ENCODE results near the gene NRN1L. TPM values are rescaled to one million over a fixed set of nuclear protein-coding genes. Genes with fewer than 3 reads are reported as not detected.
"Not testable (repeated sequence)": the region's sequence is repeated elsewhere in the genome, so short reads cannot be mapped to it uniquely, and the experiment has no call there.

NRN1L gene
- total RNA-seq, 1 donor from 2014 or later, result not detected

DNA sequence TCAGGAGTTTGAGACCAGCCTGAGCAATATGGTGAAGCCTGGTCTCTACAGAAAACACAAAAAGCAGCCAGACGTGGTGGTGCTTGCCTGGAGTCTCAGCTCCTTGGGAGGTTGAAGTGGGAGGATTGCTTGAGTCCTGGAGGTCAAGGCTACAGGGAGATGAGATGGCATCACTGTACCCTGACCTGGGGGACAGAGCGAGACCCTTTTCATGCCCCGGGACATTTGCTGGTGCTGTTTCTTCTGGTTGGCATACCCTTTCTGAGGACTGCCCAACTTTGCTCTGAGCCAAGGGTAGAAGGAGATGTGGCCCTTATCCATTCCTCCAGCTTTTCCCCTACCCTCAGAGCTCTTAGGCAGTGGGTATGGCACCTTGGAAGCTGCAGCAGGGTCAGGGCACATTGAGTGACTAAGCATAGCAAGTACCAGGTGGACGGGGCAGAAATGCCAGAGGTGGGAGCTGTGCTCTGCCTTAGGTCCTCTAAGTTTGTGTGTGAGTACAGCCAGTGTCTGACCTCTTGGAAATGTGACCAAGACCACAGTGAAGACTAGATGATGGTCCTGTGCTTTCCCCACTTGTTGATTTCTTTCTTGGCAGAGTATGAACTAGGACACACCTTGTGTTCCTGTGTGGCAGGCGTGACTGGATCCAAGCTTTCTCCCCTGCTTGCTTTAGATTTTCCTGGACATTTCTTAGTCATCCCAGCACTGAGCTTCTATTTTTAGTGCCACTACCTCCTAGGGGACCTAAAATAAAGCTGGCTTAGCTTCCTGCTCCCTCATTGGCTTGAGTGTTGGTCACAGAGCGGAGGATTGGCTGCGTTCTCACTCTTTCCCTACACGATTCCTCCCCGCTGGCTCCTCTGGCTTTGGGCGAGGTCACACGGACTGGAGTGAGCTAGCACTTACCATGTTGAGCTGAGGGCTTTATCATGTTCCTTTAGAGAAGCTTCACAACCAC, 21.8 kb upstream of the NRN1L start:
- Mint-ChIP-seq H3K27ac (ENCODE audit: unreplicated experiment) (peak overlapping the region; percentile 27), H3K9me3 (no peaks in the 10 kb centered on the region), H3K4me3 (no peak overlapping the region), H3K27me3 (ENCODE audit: low read depth) (no peaks in the 10 kb centered on the region), H3K36me3 (ENCODE audit: low read depth) (peaks cover 9% of the 10 kb centered on the region), H3K4me1 (peaks cover 20% of the 10 kb centered on the region)
- no peak for DNase-seq (ENCODE audit: low read depth, low spot score)
- TF ChIP-seq, protein P1, sequence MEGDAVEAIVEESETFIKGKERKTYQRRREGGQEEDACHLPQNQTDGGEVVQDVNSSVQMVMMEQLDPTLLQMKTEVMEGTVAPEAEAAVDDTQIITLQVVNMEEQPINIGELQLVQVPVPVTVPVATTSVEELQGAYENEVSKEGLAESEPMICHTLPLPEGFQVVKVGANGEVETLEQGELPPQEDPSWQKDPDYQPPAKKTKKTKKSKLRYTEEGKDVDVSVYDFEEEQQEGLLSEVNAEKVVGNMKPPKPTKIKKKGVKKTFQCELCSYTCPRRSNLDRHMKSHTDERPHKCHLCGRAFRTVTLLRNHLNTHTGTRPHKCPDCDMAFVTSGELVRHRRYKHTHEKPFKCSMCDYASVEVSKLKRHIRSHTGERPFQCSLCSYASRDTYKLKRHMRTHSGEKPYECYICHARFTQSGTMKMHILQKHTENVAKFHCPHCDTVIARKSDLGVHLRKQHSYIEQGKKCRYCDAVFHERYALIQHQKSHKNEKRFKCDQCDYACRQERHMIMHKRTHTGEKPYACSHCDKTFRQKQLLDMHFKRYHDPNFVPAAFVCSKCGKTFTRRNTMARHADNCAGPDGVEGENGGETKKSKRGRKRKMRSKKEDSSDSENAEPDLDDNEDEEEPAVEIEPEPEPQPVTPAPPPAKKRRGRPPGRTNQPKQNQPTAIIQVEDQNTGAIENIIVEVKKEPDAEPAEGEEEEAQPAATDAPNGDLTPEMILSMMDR (conservative IDR thresholded peaks at IDR 0.05), result no peak

DNA sequence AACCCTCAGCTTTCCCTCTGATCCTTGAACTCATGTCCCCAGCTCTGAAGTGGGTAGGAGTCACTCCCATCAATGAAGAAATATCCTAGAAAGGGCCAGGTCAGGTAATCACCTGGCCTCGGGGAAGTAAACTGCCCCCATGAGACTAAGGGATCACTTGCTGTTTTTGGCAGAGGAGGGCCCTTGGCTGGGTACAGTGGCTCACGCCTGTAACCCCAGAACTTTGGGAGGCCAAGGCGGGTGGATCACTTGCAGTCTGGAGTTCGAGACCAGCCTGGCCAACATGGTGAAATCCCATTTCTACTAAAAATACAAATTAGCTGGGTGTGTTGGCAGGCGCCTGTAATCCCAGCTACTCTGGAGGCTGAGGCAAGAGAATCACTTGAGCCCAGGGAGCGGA, 20.6 kb upstream of the NRN1L start:
- H3K9me3 Mint-ChIP-seq, result not testable (repeated sequence)

DNA sequence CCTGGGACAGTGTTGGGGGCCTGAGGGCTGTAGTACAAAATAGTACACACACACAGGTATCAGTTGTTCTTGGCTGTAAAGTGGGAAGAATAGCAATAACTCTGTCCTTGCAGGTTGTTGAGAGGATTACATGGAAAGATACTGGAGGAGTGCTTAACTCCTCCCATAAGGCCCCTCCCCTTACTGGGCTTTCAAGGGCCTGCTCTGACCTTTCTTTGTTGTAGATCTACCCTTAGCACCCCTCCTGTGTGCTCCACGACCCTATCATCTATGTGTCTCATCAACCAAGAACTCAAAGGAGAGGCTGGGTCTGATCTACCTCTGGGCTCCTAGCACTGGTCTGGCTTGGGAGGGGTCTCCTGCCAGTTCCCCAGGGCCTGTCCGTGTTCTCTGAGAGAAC, 20.1 kb upstream of the NRN1L start:
- Mint-ChIP-seq H3K27ac (ENCODE audit: unreplicated experiment) (peak overlapping the region; percentile 58), H3K4me3 (no peak overlapping the region), H3K27me3 (ENCODE audit: low read depth) (no peaks in the 10 kb centered on the region), H3K9me3 (no peaks in the 10 kb centered on the region), H3K4me1 (peaks cover 16% of the 10 kb centered on the region), H3K36me3 (ENCODE audit: low read depth) (peaks cover 9% of the 10 kb centered on the region)
- no peak for DNase-seq (ENCODE audit: low read depth, low spot score)
- TF ChIP-seq, protein P1 (conservative IDR thresholded peaks at IDR 0.05), result no peak

More for the DNA sequence above, 20.6 kb upstream of the NRN1L start:
- H3K27me3 Mint-ChIP-seq (ENCODE audit: low read depth); H3K36me3 Mint-ChIP-seq (ENCODE audit: low read depth); H3K27ac Mint-ChIP-seq (ENCODE audit: unreplicated experiment); DNase-seq (ENCODE audit: low read depth, low spot score); H3K4me3 Mint-ChIP-seq: not testable (repeated sequence)
- H3K4me1 Mint-ChIP-seq, result peaks cover 16% of the 10 kb centered on the region

DNA sequence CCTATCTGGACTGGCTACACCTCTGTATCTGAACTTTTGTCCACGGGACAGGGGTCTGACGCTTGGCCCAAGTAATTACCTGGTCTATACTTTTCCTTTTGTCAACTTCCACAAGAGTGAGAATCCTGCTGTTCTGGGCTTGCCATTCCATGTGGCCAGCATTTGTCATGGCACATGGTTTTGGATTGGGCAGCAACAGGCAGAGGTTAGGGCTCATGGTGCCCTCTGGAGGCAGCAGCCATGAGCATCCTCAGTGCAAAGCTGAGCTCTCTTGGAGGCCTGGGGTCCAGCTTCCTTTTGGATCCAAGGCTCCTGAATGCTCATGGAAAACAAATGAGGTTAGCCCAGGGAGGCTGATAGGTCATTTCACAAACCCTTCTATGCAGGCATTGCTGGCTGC, 19.4 kb upstream of the NRN1L start:
- Mint-ChIP-seq H3K4me3 (peak overlapping the region; percentile 41), H3K27me3 (ENCODE audit: low read depth) (no peaks in the 10 kb centered on the region), H3K36me3 (ENCODE audit: low read depth) (peaks cover 9% of the 10 kb centered on the region), H3K4me1 (peaks cover 15% of the 10 kb centered on the region), H3K27ac (ENCODE audit: unreplicated experiment) (no peak overlapping the region), H3K9me3 (no peaks in the 10 kb centered on the region)
- no peak for DNase-seq (ENCODE audit: low read depth, low spot score)
- TF ChIP-seq, protein P1 (conservative IDR thresholded peaks at IDR 0.05), result peak; percentile 35

DNA sequence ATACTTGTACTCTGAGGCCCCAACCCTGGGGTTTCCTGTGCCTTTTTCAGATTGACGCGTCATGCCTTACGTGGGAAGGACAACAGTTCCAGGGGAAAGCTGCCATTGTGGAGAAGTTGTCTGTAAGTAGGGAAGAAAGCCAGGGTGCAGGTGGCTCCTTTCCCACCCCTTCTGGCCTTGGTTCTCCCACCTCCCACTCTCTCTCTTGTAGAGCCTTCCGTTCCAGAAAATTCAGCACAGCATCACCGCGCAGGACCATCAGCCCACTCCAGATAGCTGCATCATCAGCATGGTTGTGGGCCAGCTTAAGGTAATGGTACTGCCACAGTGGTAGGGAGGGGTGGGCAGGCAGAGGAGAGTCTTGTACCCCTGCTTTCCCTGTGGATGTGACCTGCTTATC, 16.4 kb upstream of the NRN1L start:
- DNase-seq (ENCODE audit: low read depth, low spot score), result no peak
- Mint-ChIP-seq H3K27ac (ENCODE audit: unreplicated experiment) (peak overlapping the region; percentile 87), H3K27me3 (ENCODE audit: low read depth) (no peaks in the 10 kb centered on the region), H3K9me3 (no peaks in the 10 kb centered on the region), H3K36me3 (ENCODE audit: low read depth) (peaks cover 9% of the 10 kb centered on the region), H3K4me3 (no peak overlapping the region), H3K4me1 (peaks cover 10% of the 10 kb centered on the region)
- TF ChIP-seq, protein P1 (conservative IDR thresholded peaks at IDR 0.05), result no peak

DNA sequence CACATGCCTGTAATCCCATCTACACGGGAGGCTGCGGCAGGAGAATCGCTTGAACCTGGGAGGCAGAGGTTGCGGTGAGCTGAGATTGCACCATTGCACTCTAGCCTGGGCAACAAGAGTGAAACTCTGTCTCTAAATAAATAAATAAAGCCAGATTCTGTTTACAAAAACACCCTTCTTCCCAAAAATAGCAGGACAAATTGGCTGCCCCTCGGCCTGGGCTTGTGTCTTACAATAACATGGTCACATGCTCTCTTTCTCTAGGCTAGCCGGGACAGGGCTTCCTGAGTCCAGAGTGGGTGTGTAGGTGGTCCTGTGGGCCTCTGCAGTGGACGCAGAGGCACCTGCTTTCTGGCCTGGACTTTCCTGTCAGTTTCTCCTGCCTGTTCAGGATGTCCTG, 15.0 kb upstream of the NRN1L start:
- no peak overlapping the region for H3K27ac Mint-ChIP-seq (ENCODE audit: unreplicated experiment)

More for the DNA sequence above, 15.0 kb upstream of the NRN1L start:
- no peak overlapping the region for H3K4me3 Mint-ChIP-seq
- H3K36me3 Mint-ChIP-seq (ENCODE audit: low read depth), result peaks cover 11% of the 10 kb centered on the region
- DNase-seq (ENCODE audit: low read depth, low spot score), result no peak
- TF ChIP-seq, protein P1 (conservative IDR thresholded peaks at IDR 0.05), result no peak
- no peaks in the 10 kb centered on the region for H3K9me3 Mint-ChIP-seq
- H3K4me1 Mint-ChIP-seq, result peaks cover 20% of the 10 kb centered on the region
- H3K27me3 Mint-ChIP-seq (ENCODE audit: low read depth), result no peaks in the 10 kb centered on the region

Data from neural crest cell (in vitro differentiated cells).